Endothelial cell of umbilical vein (primary cell): Measurements from ENCODE around the gene MEF2C. TPM values are rescaled to one million over a fixed set of nuclear protein-coding genes. Genes with fewer than 3 reads are reported as not detected.

Experiments used
- BruUV-seq: library from RNA; stranded (reverse); fragments of 400-500 nt; replicated peaks from 2 replicates; lab custom pipeline; 2021; lab: Mats Ljungman, UMichigan
- CTCF ChIA-PET: fragments of 300-600, 350-600 bp; sonication (Branson Sonifier 250); formaldehyde crosslinking; loops from one replicate; lab custom pipeline; 2021; ENCODE audit warnings: antibody characterized with exemption, inconsistent platforms; lab: Charles Lee
- POLR2A ChIA-PET: fragments of 300-600, 350-600 bp; sonication (Branson Sonifier 250); formaldehyde crosslinking; loops from one replicate; lab custom pipeline; 2021; ENCODE audit warnings: antibody characterized with exemption, inconsistent platforms; lab: Charles Lee
- DNase-seq: peaks from one replicate; pipeline ENCODE4 v3.0.0-alpha.2; 2011; ENCODE audit warnings: low read depth, low spot score
- FAIRE-seq: peaks from 2 replicates; lab custom pipeline; 2011; peaks lifted over from hg19 to GRCh38; lab: Jason Lieb, UNC
- H2AFZ ChIP-seq: 2 replicates; pipeline ENCODE4 v1.6.0; 2012; ENCODE audit warnings: low read depth, low read length, control low read depth, inconsistent platforms
- H3K27ac ChIP-seq: 2 replicates; pipeline ENCODE4 v1.5.1; 2011; ENCODE audit warnings: low read depth, mild to moderate bottlenecking, control low read depth, low read length, moderate library complexity; ENCODE audit not compliant: insufficient read depth
- H3K27me3 ChIP-seq, 2 experiments: 2 replicates each; pipeline versions ENCODE4 v1.6.0 to v1.6.1; 2011; ENCODE audit warnings: low read length in 2 of 2, mixed read lengths in 1 of 2; ENCODE audit not compliant: control insufficient read depth in 2 of 2, insufficient read depth in 2 of 2
- H3K36me3 ChIP-seq, 2 experiments: 2 replicates in 1 of 2; 3 replicates in 1 of 2; pipeline ENCODE4 v1.5.1; 2011; ENCODE audit warnings: low read length in 2 of 2, mild to moderate bottlenecking in 1 of 2, moderate library complexity in 1 of 2; ENCODE audit not compliant: control insufficient read depth in 2 of 2, insufficient read depth in 2 of 2; ENCODE audit errors: extremely low read depth in 1 of 2
- H3K4me1 ChIP-seq: 3 replicates; pipeline ENCODE4 v1.5.1; 2011; ENCODE audit warnings: mild to moderate bottlenecking, low read length; ENCODE audit not compliant: control insufficient read depth, insufficient read depth; ENCODE audit errors: extremely low read depth
- H3K4me2 ChIP-seq: 2 replicates; pipeline ENCODE4 v1.6.1; 2011; ENCODE audit warnings: low read length, control low read depth, mixed read lengths; ENCODE audit not compliant: insufficient read depth
- H3K4me3 ChIP-seq, 3 experiments: fragments of 200-600 bp in 1 of 3; sonication (generic), shearing (Covaris generic) in 1 of 3; replicated peaks in 1 of 3; 2 replicates each; pipeline ENCODE4 v1.5.1; 2011 to 2016; ENCODE audit warnings: control low read depth in 3 of 3, low read length in 3 of 3, mild to moderate bottlenecking in 2 of 3, inconsistent platforms in 1 of 3, low read depth in 1 of 3, moderate library complexity in 1 of 3; ENCODE audit not compliant: insufficient read depth in 1 of 3
- H3K79me2 ChIP-seq: 2 replicates; pipeline ENCODE4 v1.6.0; 2012; ENCODE audit warnings: low read length, inconsistent platforms; ENCODE audit not compliant: control insufficient read depth, insufficient read depth
- H3K9ac ChIP-seq: replicated peaks from 2 replicates; pipeline ENCODE3; 2011; ENCODE audit warnings: low read length, control low read depth; ENCODE audit not compliant: insufficient read depth; ENCODE audit errors: extremely low read depth
- H3K9me1 ChIP-seq: replicated peaks from 3 replicates; pipeline ENCODE4 v1.6.0; 2011; ENCODE audit warnings: mild to moderate bottlenecking, low read length; ENCODE audit not compliant: control insufficient read depth, insufficient read depth; ENCODE audit errors: extremely low read depth
- H3K9me3 ChIP-seq: replicated peaks from 2 replicates; pipeline ENCODE4 v1.5.1; 2012; ENCODE audit warnings: low read length, inconsistent platforms; ENCODE audit not compliant: control insufficient read depth, insufficient read depth
- H4K20me1 ChIP-seq: replicated peaks from 2 replicates; pipeline ENCODE3; 2011; ENCODE audit warnings: mild to moderate bottlenecking, low read length; ENCODE audit not compliant: control insufficient read depth, insufficient read depth; ENCODE audit errors: extremely low read depth
- CTCF ChIP-seq, 2 donors: IDR thresholded peaks; 1 replicate in 1 of 2; 2 replicates in 1 of 2; pipeline ENCODE4 v1.5.1; 2011; ENCODE audit warnings: low read length in 2 of 2, mild to moderate bottlenecking in 2 of 2, moderate library complexity in 2 of 2, control low read depth in 1 of 2, inconsistent platforms in 1 of 2, low read depth in 1 of 2; ENCODE audit not compliant: insufficient read depth in 1 of 2; ENCODE audit errors: extremely low read depth in 1 of 2
- EZH2 ChIP-seq: IDR thresholded peaks from 2 replicates; pipeline ENCODE4 v1.6.1; 2012; ENCODE audit warnings: borderline replicate concordance, low read depth, mild to moderate bottlenecking, moderate library complexity, low read length, inconsistent platforms; ENCODE audit not compliant: severe bottlenecking
- FOS ChIP-seq: IDR thresholded peaks from 2 replicates; pipeline ENCODE4 v1.6.1; 2011; ENCODE audit warnings: mild to moderate bottlenecking, low read length, moderate library complexity, borderline replicate concordance; ENCODE audit not compliant: insufficient read depth
- GATA2 ChIP-seq: IDR thresholded peaks from 2 replicates; pipeline ENCODE4 v1.7.0; 2011; ENCODE audit warnings: low read depth, mild to moderate bottlenecking, moderate library complexity, mixed read lengths, low read length; ENCODE audit not compliant: insufficient read length, insufficient read depth
- JUN ChIP-seq: IDR thresholded peaks from 2 replicates; pipeline ENCODE4 v1.6.1; 2011; ENCODE audit warnings: borderline replicate concordance, low read depth; ENCODE audit not compliant: insufficient read length, insufficient read depth
- MAX ChIP-seq: IDR thresholded peaks from 2 replicates; pipeline ENCODE4 v1.6.1; 2011; ENCODE audit not compliant: insufficient read depth, insufficient read length
- MYC ChIP-seq: IDR thresholded peaks from one replicate; pipeline ENCODE4 v1.6.1; 2011; ENCODE audit warnings: mild to moderate bottlenecking, low read depth, low read length
- POLR2A ChIP-seq: IDR thresholded peaks from 2 replicates; pipeline ENCODE4 v1.6.1; 2012; ENCODE audit warnings: low read depth, mild to moderate bottlenecking, control low read depth, low read length
- POLR2AphosphoS5 ChIP-seq: IDR thresholded peaks from 2 replicates; pipeline ENCODE4 v1.6.1; 2012; ENCODE audit warnings: low read depth, mild to moderate bottlenecking, control low read depth, low read length, moderate library complexity; ENCODE audit not compliant: insufficient read depth
- dilution Hi-C: fragments of 300-500 bp; cut with MboI; formaldehyde crosslinking; loops from one replicate; pipeline ENCODE4 v1.15.0; 2019; ENCODE audit warnings: low sequenced_read_pairs; ENCODE audit not compliant: extremely low pct_ligation_motif_present
- intact Hi-C: fragments of 100-400 bp; cut with micrococcal nuclease; formaldehyde crosslinking; loops from one replicate; pipeline ENCODE4 v1.10.0; 2022
- polyA plus RNA-seq, 4 experiments: library from polyadenylated mRNA; depleted of rRNA in 3 of 4; stranded (reverse) in 3 of 4; unstranded in 1 of 4; fragments of >200 nt; gene quantifications; 2 replicates each; pipeline versions ENCODE4 v1.2.1 to v1.2.3, GENCODE V29; 2011 to 2012; ENCODE audit warnings: missing spikeins in 1 of 4
- total RNA-seq: library from RNA; stranded (reverse); gene quantifications from 2 replicates; pipeline ENCODE4 v1.2.3, GENCODE V29; 2021

Gene MEF2C
- total and polyA plus RNA-seq, 2 donors (not counting 3 experiments of a cell fraction or from before 2014, with no cell fraction given) = 21.2 to 67.7 TPM

GRCh38 chr5:88899096-88899737 lies 16.2 kb upstream of the MEF2C start:
- FAIRE-seq (no peak), DNase-seq (no peak)
- Histone ChIP-seq H3K9me3 (no peaks in the 10 kb centered on the region), H3K27ac (no peak overlapping the region), H3K27me3 (no peaks in the 10 kb centered on the region), H3K4me3 (no peak overlapping the region), H3K4me2 (no peak overlapping the region), H3K4me1 (no peaks in the 10 kb centered on the region), H4K20me1 (no peaks in the 10 kb centered on the region), H3K36me3 (no peaks in the 10 kb centered on the region), H3K9me1 (no peaks in the 10 kb centered on the region), H3K79me2 (no peaks in the 10 kb centered on the region), H2AFZ (no peak overlapping the region), H3K9ac (no peak overlapping the region)
- ChIA-PET CTCF (no interaction called here), POLR2A (no interaction called here)
- TF ChIP-seq MAX = no peak
- no peak for TF ChIP-seq MYC
- TF ChIP-seq POLR2AphosphoS5 = no peak
- no peak for TF ChIP-seq GATA2
- no peak for TF ChIP-seq POLR2A
- TF ChIP-seq CTCF (IDR thresholded peaks at IDR 0.05; ENCODE audit: extremely low read depth in 1 of 2, insufficient read depth in 1 of 2, low read depth in 1 of 2, low read length in 2 of 2) = no peak
- no peak for TF ChIP-seq JUN
- TF ChIP-seq FOS = no peak
- no peak for TF ChIP-seq EZH2
- no TSS peak for BruUV-seq
- intact Hi-C loops = no loop called here
- dilution Hi-C loops = no loop called here
